ENCODE measurements around the gene MMP15.

DNA sequence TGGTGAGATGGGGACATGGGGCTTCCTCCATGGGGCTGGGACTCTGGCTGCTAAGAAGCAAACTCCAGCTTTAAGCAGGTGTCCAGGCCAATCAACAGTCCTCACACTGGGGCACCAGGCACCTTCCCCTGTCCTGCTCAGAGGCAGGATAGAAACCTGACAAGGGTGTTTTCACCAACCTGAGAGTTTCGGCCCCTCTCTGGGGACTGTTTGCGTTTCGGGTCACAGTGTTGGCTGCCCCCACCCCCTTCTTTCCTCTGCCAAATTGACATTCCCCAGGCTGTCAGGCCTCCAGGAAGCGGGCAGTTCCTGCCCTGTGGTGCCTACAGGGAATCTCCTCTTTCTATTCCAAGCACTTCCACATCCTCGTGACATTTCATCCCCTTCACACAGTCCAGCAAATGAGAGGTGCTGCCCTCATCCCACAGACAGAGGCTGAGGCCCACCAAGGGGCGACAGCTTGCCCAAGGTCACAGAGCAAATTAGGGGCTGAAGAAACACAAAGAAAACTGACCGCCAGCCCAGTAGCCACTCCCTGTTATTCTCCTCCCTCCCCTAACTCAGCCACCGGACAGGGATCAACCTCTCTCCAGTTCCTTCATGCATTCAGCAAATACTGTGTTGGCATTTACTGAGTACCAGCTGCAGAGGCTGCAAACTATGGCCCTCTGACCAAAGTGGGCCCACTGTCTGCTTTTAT lies 38.0 kb downstream of the MMP15 start:
- TF ChIP-seq, protein P1, sequence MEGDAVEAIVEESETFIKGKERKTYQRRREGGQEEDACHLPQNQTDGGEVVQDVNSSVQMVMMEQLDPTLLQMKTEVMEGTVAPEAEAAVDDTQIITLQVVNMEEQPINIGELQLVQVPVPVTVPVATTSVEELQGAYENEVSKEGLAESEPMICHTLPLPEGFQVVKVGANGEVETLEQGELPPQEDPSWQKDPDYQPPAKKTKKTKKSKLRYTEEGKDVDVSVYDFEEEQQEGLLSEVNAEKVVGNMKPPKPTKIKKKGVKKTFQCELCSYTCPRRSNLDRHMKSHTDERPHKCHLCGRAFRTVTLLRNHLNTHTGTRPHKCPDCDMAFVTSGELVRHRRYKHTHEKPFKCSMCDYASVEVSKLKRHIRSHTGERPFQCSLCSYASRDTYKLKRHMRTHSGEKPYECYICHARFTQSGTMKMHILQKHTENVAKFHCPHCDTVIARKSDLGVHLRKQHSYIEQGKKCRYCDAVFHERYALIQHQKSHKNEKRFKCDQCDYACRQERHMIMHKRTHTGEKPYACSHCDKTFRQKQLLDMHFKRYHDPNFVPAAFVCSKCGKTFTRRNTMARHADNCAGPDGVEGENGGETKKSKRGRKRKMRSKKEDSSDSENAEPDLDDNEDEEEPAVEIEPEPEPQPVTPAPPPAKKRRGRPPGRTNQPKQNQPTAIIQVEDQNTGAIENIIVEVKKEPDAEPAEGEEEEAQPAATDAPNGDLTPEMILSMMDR (IDR thresholded peaks at IDR 0.05) = no peak
- TF ChIP-seq, protein P2, sequence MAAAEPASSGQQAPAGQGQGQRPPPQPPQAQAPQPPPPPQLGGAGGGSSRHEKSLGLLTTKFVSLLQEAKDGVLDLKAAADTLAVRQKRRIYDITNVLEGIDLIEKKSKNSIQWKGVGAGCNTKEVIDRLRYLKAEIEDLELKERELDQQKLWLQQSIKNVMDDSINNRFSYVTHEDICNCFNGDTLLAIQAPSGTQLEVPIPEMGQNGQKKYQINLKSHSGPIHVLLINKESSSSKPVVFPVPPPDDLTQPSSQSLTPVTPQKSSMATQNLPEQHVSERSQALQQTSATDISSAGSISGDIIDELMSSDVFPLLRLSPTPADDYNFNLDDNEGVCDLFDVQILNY (CRISPR knock-in tag; IDR thresholded peaks at IDR 0.05) = no peak
- no peak for TF ChIP-seq MXD4 (CRISPR knock-in tag; IDR thresholded peaks at IDR 0.05; ENCODE audit: borderline replicate concordance)
- no peak for TF ChIP-seq ZNF263 (CRISPR knock-in tag; IDR thresholded peaks at IDR 0.05; ENCODE audit: low read depth)
- no peak for TF ChIP-seq ARID4B (CRISPR knock-in tag; IDR thresholded peaks at IDR 0.05; ENCODE audit: borderline replicate concordance)
- no peak for TF ChIP-seq NR2C2 (CRISPR knock-in tag; IDR thresholded peaks at IDR 0.05)
- TF ChIP-seq ZBTB43 (CRISPR knock-in tag; IDR thresholded peaks at IDR 0.05) = no peak
- no peak for TF ChIP-seq ZNF423 (CRISPR knock-in tag; IDR thresholded peaks at IDR 0.05)
- TF ChIP-seq, protein P3, sequence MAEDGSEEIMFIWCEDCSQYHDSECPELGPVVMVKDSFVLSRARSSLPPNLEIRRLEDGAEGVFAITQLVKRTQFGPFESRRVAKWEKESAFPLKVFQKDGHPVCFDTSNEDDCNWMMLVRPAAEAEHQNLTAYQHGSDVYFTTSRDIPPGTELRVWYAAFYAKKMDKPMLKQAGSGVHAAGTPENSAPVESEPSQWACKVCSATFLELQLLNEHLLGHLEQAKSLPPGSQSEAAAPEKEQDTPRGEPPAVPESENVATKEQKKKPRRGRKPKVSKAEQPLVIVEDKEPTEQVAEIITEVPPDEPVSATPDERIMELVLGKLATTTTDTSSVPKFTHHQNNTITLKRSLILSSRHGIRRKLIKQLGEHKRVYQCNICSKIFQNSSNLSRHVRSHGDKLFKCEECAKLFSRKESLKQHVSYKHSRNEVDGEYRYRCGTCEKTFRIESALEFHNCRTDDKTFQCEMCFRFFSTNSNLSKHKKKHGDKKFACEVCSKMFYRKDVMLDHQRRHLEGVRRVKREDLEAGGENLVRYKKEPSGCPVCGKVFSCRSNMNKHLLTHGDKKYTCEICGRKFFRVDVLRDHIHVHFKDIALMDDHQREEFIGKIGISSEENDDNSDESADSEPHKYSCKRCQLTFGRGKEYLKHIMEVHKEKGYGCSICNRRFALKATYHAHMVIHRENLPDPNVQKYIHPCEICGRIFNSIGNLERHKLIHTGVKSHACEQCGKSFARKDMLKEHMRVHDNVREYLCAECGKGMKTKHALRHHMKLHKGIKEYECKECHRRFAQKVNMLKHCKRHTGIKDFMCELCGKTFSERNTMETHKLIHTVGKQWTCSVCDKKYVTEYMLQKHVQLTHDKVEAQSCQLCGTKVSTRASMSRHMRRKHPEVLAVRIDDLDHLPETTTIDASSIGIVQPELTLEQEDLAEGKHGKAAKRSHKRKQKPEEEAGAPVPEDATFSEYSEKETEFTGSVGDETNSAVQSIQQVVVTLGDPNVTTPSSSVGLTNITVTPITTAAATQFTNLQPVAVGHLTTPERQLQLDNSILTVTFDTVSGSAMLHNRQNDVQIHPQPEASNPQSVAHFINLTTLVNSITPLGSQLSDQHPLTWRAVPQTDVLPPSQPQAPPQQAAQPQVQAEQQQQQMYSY (CRISPR knock-in tag; IDR thresholded peaks at IDR 0.05) = no peak
- TF ChIP-seq, protein P4, sequence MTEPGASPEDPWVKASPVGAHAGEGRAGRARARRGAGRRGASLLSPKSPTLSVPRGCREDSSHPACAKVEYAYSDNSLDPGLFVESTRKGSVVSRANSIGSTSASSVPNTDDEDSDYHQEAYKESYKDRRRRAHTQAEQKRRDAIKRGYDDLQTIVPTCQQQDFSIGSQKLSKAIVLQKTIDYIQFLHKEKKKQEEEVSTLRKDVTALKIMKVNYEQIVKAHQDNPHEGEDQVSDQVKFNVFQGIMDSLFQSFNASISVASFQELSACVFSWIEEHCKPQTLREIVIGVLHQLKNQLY (CRISPR knock-in tag; IDR thresholded peaks at IDR 0.05) = no peak
- TF ChIP-seq SP1 (CRISPR knock-in tag; conservative IDR thresholded peaks at IDR 0.05) = no peak
- no peak for TF ChIP-seq MYBL2 (CRISPR knock-in tag; IDR thresholded peaks at IDR 0.05)
